Thoracic aorta (tissue), 2 donors: ENCODE measurements around the gene GPR137. TPM values are rescaled to one million over a fixed set of nuclear protein-coding genes. Genes with fewer than 3 reads are reported as not detected.
A peak's percentile ranks its signal among the peaks of the same experiment; 100 is the strongest.
"Not testable (repeated sequence)": the region's sequence is repeated elsewhere in the genome, so short reads cannot be mapped to it uniquely, and the experiment has no call there.

ENCODE experiments used
- ATAC-seq: fragments of 150-250 bp; one replicate; pipeline ENCODE4 v1.8.0; 2017; ENCODE audit warnings: low read depth; ENCODE audit not compliant: insufficient number of reproducible peaks, low FRiP score
- DNase-seq: peaks from one replicate; pipeline ENCODE4 v3.0.0-alpha.2; 2020; ENCODE audit warnings: low spot score
- H3K27ac ChIP-seq, 2 donors: fragments of 200-600 bp; sonication (generic); 1 replicate in 1 of 2; 2 replicates in 1 of 2; pipeline ENCODE4 v1.5.1; 2016; ENCODE audit warnings: mild to moderate bottlenecking in 2 of 2, moderate library complexity in 2 of 2
- H3K27me3 ChIP-seq: fragments of 200-600 bp; sonication (generic); replicated peaks from 2 replicates; pipeline ENCODE4 v1.6.0; 2016; ENCODE audit warnings: mild to moderate bottlenecking; ENCODE audit not compliant: insufficient read depth
- H3K36me3 ChIP-seq: fragments of 200-600 bp; sonication (generic); one replicate; pipeline ENCODE4 v1.5.1; 2016
- H3K4me1 ChIP-seq, 2 donors: fragments of 200-600 bp; sonication (generic); 1 replicate in 1 of 2; 2 replicates in 1 of 2; pipeline versions ENCODE4 v1.5.1 to v1.6.0; 2016; ENCODE audit warnings: low read depth in 2 of 2, mild to moderate bottlenecking in 1 of 2; ENCODE audit not compliant: control insufficient read depth in 1 of 2
- H3K4me3 ChIP-seq: fragments of 200-600 bp; sonication (generic); 2 replicates; pipeline ENCODE4 v1.5.1; 2016; ENCODE audit warnings: mild to moderate bottlenecking
- H3K9me3 ChIP-seq: fragments of 200-600 bp; sonication (generic); 2 replicates; pipeline ENCODE4 v1.5.1; 2016
- CTCF ChIP-seq: fragments of 200-600 bp; sonication (generic); IDR thresholded peaks from one replicate; pipeline ENCODE4 v1.5.1; 2019; ENCODE audit warnings: antibody characterized with exemption
- total RNA-seq, 2 donors: library from RNA; depleted of rRNA; stranded (reverse); fragments of >200 nt; gene quantifications; one replicate each; pipeline versions ENCODE4 v1.1.0 to v1.2.3, GENCODE V29; 2016

The GPR137 gene
- total RNA-seq, 2 donors from 2014 or later, result 8.7 to 19.0 TPM

- TF ChIP-seq CTCF, result no peak
- Histone ChIP-seq H3K36me3 (peaks cover 3% of the 10 kb centered on the region), H3K4me1 (peaks cover 4 to 11% of the 10 kb centered on the region in 2 donors), H3K27ac (peak overlapping the region in 1 of 2 donors; percentile 24), H3K9me3 (no peaks in the 10 kb centered on the region), H3K27me3 (no peaks in the 10 kb centered on the region), H3K4me3 (no peak overlapping the region)
- ATAC-seq (no peak), DNase-seq (no peak)
Observed at GRCh38 chr11:64313491-64314145, 28.0 kb downstream of the GPR137 start.

GRCh38 chr11:64314146-64314804 is 28.6 kb downstream of the GPR137 start:
- Histone ChIP-seq H3K36me3 (peaks cover 3% of the 10 kb centered on the region), H3K27ac (peak overlapping the region in 1 of 2 donors; percentile 24), H3K9me3 (no peaks in the 10 kb centered on the region), H3K27me3 (no peaks in the 10 kb centered on the region), H3K4me3 (no peak overlapping the region), H3K4me1 (peaks cover 8 to 16% of the 10 kb centered on the region in 2 donors)
- ATAC-seq (no peak), DNase-seq (no peak)
- no peak for TF ChIP-seq CTCF

GRCh38 chr11:64314805-64315561 is 29.3 kb downstream of the GPR137 start:
- Histone ChIP-seq H3K27me3 (no peaks in the 10 kb centered on the region), H3K9me3 (no peaks in the 10 kb centered on the region), H3K27ac (no peak overlapping the region), H3K4me1 (peaks cover 8 to 19% of the 10 kb centered on the region in 2 donors), H3K4me3 (no peak overlapping the region), H3K36me3 (peaks cover 3% of the 10 kb centered on the region)
- ATAC-seq (no peak), DNase-seq (no peak)
- no peak for TF ChIP-seq CTCF

GRCh38 chr11:64315667-64316526 is 30.2 kb downstream of the GPR137 start:
- ATAC-seq, DNase-seq, H3K27me3 ChIP-seq, H3K9me3 ChIP-seq, H3K36me3 ChIP-seq, H3K4me3 ChIP-seq: not testable (repeated sequence)
- Histone ChIP-seq H3K4me1 (peaks cover 8 to 19% of the 10 kb centered on the region in 2 donors), H3K27ac (peak overlapping the region; percentile 97 to 100)

GRCh38 chr11:64316672-64317324 is 31.1 kb downstream of the GPR137 start:
- DNase-seq, result no peak
- H3K9me3 ChIP-seq, result no peaks in the 10 kb centered on the region
- TF ChIP-seq CTCF, result no peak
- H3K27ac ChIP-seq, result peak overlapping the region; percentile 97 to 100
- peaks cover 10% of the 10 kb centered on the region for H3K36me3 ChIP-seq
- no peak for ATAC-seq
- peaks cover 8 to 19% of the 10 kb centered on the region in 2 donors for H3K4me1 ChIP-seq
- no peaks in the 10 kb centered on the region for H3K27me3 ChIP-seq
- peak overlapping the region; percentile 79 for H3K4me3 ChIP-seq
